ENCODE data around the gene VCAM1.
"Not testable (repeated sequence)": the region's sequence is repeated elsewhere in the genome, so short reads cannot be mapped to it uniquely, and the experiment has no call there.

Gene VCAM1

GRCh38 chr1:100773444-100773843, 53.9 kb downstream of the VCAM1 start:
- no peak overlapping the region for H3K4me3 ChIP-seq (ENCODE audit: low read length in 2 of 2)
- H3K27ac ChIP-seq (ENCODE audit: low read depth in 2 of 2, low read length in 2 of 2), result no peak overlapping the region
- H3K27me3 ChIP-seq (ENCODE audit: control insufficient read depth in 2 of 2, insufficient read depth in 2 of 2, low read length in 2 of 2), result no peaks in the 10 kb centered on the region
- H3K4me1 ChIP-seq (ENCODE audit: control insufficient read depth in 2 of 2, insufficient read depth in 2 of 2, low read length in 2 of 2), result no peaks in the 10 kb centered on the region
- H3K9me3 ChIP-seq (ENCODE audit: control insufficient read depth in 2 of 2, low read length in 2 of 2), result no peaks in the 10 kb centered on the region
- H3K36me3 ChIP-seq (ENCODE audit: control insufficient read depth in 2 of 2, insufficient read depth in 2 of 2, low read length in 2 of 2), result no peaks in the 10 kb centered on the region
- no peak overlapping the region for H3K9ac ChIP-seq (ENCODE audit: low read depth in 1 of 2, low read length in 2 of 2)

GRCh38 chr1:100774370-100774769, 54.8 kb downstream of the VCAM1 start:
- H3K4me1 ChIP-seq (ENCODE audit: control insufficient read depth in 2 of 2, insufficient read depth in 2 of 2, low read length in 2 of 2), result no peaks in the 10 kb centered on the region
- no peak overlapping the region for H3K27ac ChIP-seq (ENCODE audit: low read depth in 2 of 2, low read length in 2 of 2)
- H3K4me3 ChIP-seq (ENCODE audit: low read length in 2 of 2), result no peak overlapping the region
- H3K9ac ChIP-seq (ENCODE audit: low read depth in 1 of 2, low read length in 2 of 2), result no peak overlapping the region
- no peaks in the 10 kb centered on the region for H3K36me3 ChIP-seq (ENCODE audit: control insufficient read depth in 2 of 2, insufficient read depth in 2 of 2, low read length in 2 of 2)
- no peaks in the 10 kb centered on the region for H3K9me3 ChIP-seq (ENCODE audit: control insufficient read depth in 2 of 2, low read length in 2 of 2)
- H3K27me3 ChIP-seq (ENCODE audit: control insufficient read depth in 2 of 2, insufficient read depth in 2 of 2, low read length in 2 of 2), result no peaks in the 10 kb centered on the region

GRCh38 chr1:100775483-100775882, 55.9 kb downstream of the VCAM1 start:
- no peak overlapping the region for H3K9ac ChIP-seq (ENCODE audit: low read depth in 1 of 2, low read length in 2 of 2)
- H3K4me1 ChIP-seq (ENCODE audit: control insufficient read depth in 2 of 2, insufficient read depth in 2 of 2, low read length in 2 of 2), result no peaks in the 10 kb centered on the region
- H3K27me3 ChIP-seq (ENCODE audit: control insufficient read depth in 2 of 2, insufficient read depth in 2 of 2, low read length in 2 of 2), result no peaks in the 10 kb centered on the region
- no peak overlapping the region for H3K27ac ChIP-seq (ENCODE audit: low read depth in 2 of 2, low read length in 2 of 2)
- H3K9me3 ChIP-seq (ENCODE audit: control insufficient read depth in 2 of 2, low read length in 2 of 2), result no peaks in the 10 kb centered on the region
- no peaks in the 10 kb centered on the region for H3K36me3 ChIP-seq (ENCODE audit: control insufficient read depth in 2 of 2, insufficient read depth in 2 of 2, low read length in 2 of 2)
- H3K4me3 ChIP-seq (ENCODE audit: low read length in 2 of 2), result no peak overlapping the region

GRCh38 chr1:100778748-100779147, 59.2 kb downstream of the VCAM1 start:
- H3K27ac ChIP-seq (ENCODE audit: low read depth in 2 of 2, low read length in 2 of 2), result no peak overlapping the region
- no peaks in the 10 kb centered on the region for H3K27me3 ChIP-seq (ENCODE audit: control insufficient read depth in 2 of 2, insufficient read depth in 2 of 2, low read length in 2 of 2)
- H3K36me3 ChIP-seq (ENCODE audit: control insufficient read depth in 2 of 2, insufficient read depth in 2 of 2, low read length in 2 of 2), result no peaks in the 10 kb centered on the region
- H3K4me3 ChIP-seq (ENCODE audit: low read length in 2 of 2), result no peak overlapping the region
- no peak overlapping the region for H3K9ac ChIP-seq (ENCODE audit: low read depth in 1 of 2, low read length in 2 of 2)
- no peaks in the 10 kb centered on the region for H3K9me3 ChIP-seq (ENCODE audit: control insufficient read depth in 2 of 2, low read length in 2 of 2)
- H3K4me1 ChIP-seq (ENCODE audit: control insufficient read depth in 2 of 2, insufficient read depth in 2 of 2, low read length in 2 of 2), result no peaks in the 10 kb centered on the region

- H3K9ac ChIP-seq (ENCODE audit: low read depth in 1 of 2, low read length in 2 of 2), result no peak overlapping the region
- no peak overlapping the region for H3K4me3 ChIP-seq (ENCODE audit: low read length in 2 of 2)
- H3K4me1 ChIP-seq (ENCODE audit: control insufficient read depth in 2 of 2, insufficient read depth in 2 of 2, low read length in 2 of 2), result no peaks in the 10 kb centered on the region
- no peaks in the 10 kb centered on the region for H3K9me3 ChIP-seq (ENCODE audit: control insufficient read depth in 2 of 2, low read length in 2 of 2)
- H3K27ac ChIP-seq (ENCODE audit: low read depth in 2 of 2, low read length in 2 of 2), result no peak overlapping the region
- H3K36me3 ChIP-seq (ENCODE audit: control insufficient read depth in 2 of 2, insufficient read depth in 2 of 2, low read length in 2 of 2), result no peaks in the 10 kb centered on the region
- no peaks in the 10 kb centered on the region for H3K27me3 ChIP-seq (ENCODE audit: control insufficient read depth in 2 of 2, insufficient read depth in 2 of 2, low read length in 2 of 2)
Observed at GRCh38 chr1:100780814-100781213, 61.3 kb downstream of the VCAM1 start.

- H3K27ac ChIP-seq (ENCODE audit: low read depth in 2 of 2, low read length in 2 of 2); H3K4me3 ChIP-seq (ENCODE audit: low read length in 2 of 2): not testable (repeated sequence)
Observed at GRCh38 chr1:100781728-100782127, 62.2 kb downstream of the VCAM1 start.

GRCh38 chr1:100782473-100783039, 63.0 kb downstream of the VCAM1 start:
- no peak overlapping the region for H3K27ac ChIP-seq (ENCODE audit: low read depth in 2 of 2, low read length in 2 of 2)
- H3K27me3 ChIP-seq (ENCODE audit: control insufficient read depth in 2 of 2, insufficient read depth in 2 of 2, low read length in 2 of 2), result no peaks in the 10 kb centered on the region
- no peaks in the 10 kb centered on the region for H3K36me3 ChIP-seq (ENCODE audit: control insufficient read depth in 2 of 2, insufficient read depth in 2 of 2, low read length in 2 of 2)
- H3K4me1 ChIP-seq (ENCODE audit: control insufficient read depth in 2 of 2, insufficient read depth in 2 of 2, low read length in 2 of 2), result no peaks in the 10 kb centered on the region
- H3K9me3 ChIP-seq (ENCODE audit: control insufficient read depth in 2 of 2, low read length in 2 of 2), result no peaks in the 10 kb centered on the region
- H3K4me3 ChIP-seq (ENCODE audit: low read length in 2 of 2), result no peak overlapping the region
- H3K9ac ChIP-seq (ENCODE audit: low read depth in 1 of 2, low read length in 2 of 2), result no peak overlapping the region

More at GRCh38 chr1:100781728-100782127, 62.2 kb downstream of the VCAM1 start:
- H3K4me1 ChIP-seq (ENCODE audit: control insufficient read depth in 2 of 2, insufficient read depth in 2 of 2, low read length in 2 of 2); H3K27me3 ChIP-seq (ENCODE audit: control insufficient read depth in 2 of 2, insufficient read depth in 2 of 2, low read length in 2 of 2); H3K9ac ChIP-seq (ENCODE audit: low read depth in 1 of 2, low read length in 2 of 2); H3K36me3 ChIP-seq (ENCODE audit: control insufficient read depth in 2 of 2, insufficient read depth in 2 of 2, low read length in 2 of 2); H3K9me3 ChIP-seq (ENCODE audit: control insufficient read depth in 2 of 2, low read length in 2 of 2): not testable (repeated sequence)

- no peaks in the 10 kb centered on the region for H3K27me3 ChIP-seq (ENCODE audit: control insufficient read depth in 2 of 2, insufficient read depth in 2 of 2, low read length in 2 of 2)
- no peak overlapping the region for H3K27ac ChIP-seq (ENCODE audit: low read depth in 2 of 2, low read length in 2 of 2)
- no peaks in the 10 kb centered on the region for H3K4me1 ChIP-seq (ENCODE audit: control insufficient read depth in 2 of 2, insufficient read depth in 2 of 2, low read length in 2 of 2)
- no peak overlapping the region for H3K9ac ChIP-seq (ENCODE audit: low read depth in 1 of 2, low read length in 2 of 2)
- no peak overlapping the region for H3K4me3 ChIP-seq (ENCODE audit: low read length in 2 of 2)
- H3K36me3 ChIP-seq (ENCODE audit: control insufficient read depth in 2 of 2, insufficient read depth in 2 of 2, low read length in 2 of 2), result no peaks in the 10 kb centered on the region
- H3K9me3 ChIP-seq (ENCODE audit: control insufficient read depth in 2 of 2, low read length in 2 of 2), result no peaks in the 10 kb centered on the region
Observed at GRCh38 chr1:100785470-100786052, 66.0 kb downstream of the VCAM1 start.

GRCh38 chr1:100786870-100787269, 67.3 kb downstream of the VCAM1 start:
- Histone ChIP-seq H3K27ac (ENCODE audit: low read depth in 2 of 2, low read length in 2 of 2) (no peak overlapping the region), H3K9ac (ENCODE audit: low read depth in 1 of 2, low read length in 2 of 2) (no peak overlapping the region), H3K4me1 (ENCODE audit: control insufficient read depth in 2 of 2, insufficient read depth in 2 of 2, low read length in 2 of 2) (no peaks in the 10 kb centered on the region), H3K36me3 (ENCODE audit: control insufficient read depth in 2 of 2, insufficient read depth in 2 of 2, low read length in 2 of 2) (no peaks in the 10 kb centered on the region), H3K4me3 (ENCODE audit: low read length in 2 of 2) (no peak overlapping the region), H3K9me3 (ENCODE audit: control insufficient read depth in 2 of 2, low read length in 2 of 2) (no peaks in the 10 kb centered on the region), H3K27me3 (ENCODE audit: control insufficient read depth in 2 of 2, insufficient read depth in 2 of 2, low read length in 2 of 2) (no peaks in the 10 kb centered on the region)
